Measurements from ENCODE around the gene FAM110A.
A peak's percentile ranks its signal among the peaks of the same experiment; 100 is the strongest.

Gene FAM110A

GRCh38 chr20:843912-844311 is 10.4 kb downstream of the FAM110A start:
- H3K4me3 ChIP-seq (ENCODE audit: low read length, poor library complexity, severe bottlenecking) = peak overlapping the region; percentile 73
- H2AFZ ChIP-seq (ENCODE audit: low read length) = no peak overlapping the region
- H3K27me3 ChIP-seq (ENCODE audit: insufficient read depth, low read length, poor library complexity, severe bottlenecking) = no peaks in the 10 kb centered on the region
- H3K36me3 ChIP-seq (ENCODE audit: insufficient read depth, low read length) = no peaks in the 10 kb centered on the region
- peaks cover 67% of the 10 kb centered on the region for H3K79me2 ChIP-seq (ENCODE audit: insufficient read depth, low read length)
- no peaks in the 10 kb centered on the region for H3F3A ChIP-seq (ENCODE audit: low read depth)
- H3K4me2 ChIP-seq (ENCODE audit: low read depth, low read length, poor library complexity, severe bottlenecking) = peak overlapping the region; percentile 91
- peaks cover 63% of the 10 kb centered on the region for H3K4me1 ChIP-seq (ENCODE audit: insufficient read depth, low read length, poor library complexity, severe bottlenecking)
- H3K9ac ChIP-seq (ENCODE audit: low read depth, low read length, poor library complexity, severe bottlenecking) = no peak overlapping the region
- H3K9me3 ChIP-seq (ENCODE audit: insufficient read depth, low read depth, low read length) = no peaks in the 10 kb centered on the region
- H4K20me1 ChIP-seq (ENCODE audit: insufficient read depth, low read length, poor library complexity, severe bottlenecking) = no peaks in the 10 kb centered on the region
- no peaks in the 10 kb centered on the region for H3K9me2 ChIP-seq (replicated peaks; ENCODE audit: low read depth, low read length)
- TF ChIP-seq CTCF (conservative IDR thresholded peaks at IDR 0.05; ENCODE audit: low read length) (no peak), EZH2phosphoT487 (IDR thresholded peaks at IDR 0.05; ENCODE audit: borderline replicate concordance) (no peak)

GRCh38 chr20:844473-845225 is 11.1 kb downstream of the FAM110A start:
- Histone ChIP-seq H3K9ac (ENCODE audit: low read depth, low read length, poor library complexity, severe bottlenecking) (peak overlapping the region; percentile 74), H3F3A (ENCODE audit: low read depth) (no peaks in the 10 kb centered on the region), H2AFZ (ENCODE audit: low read length) (peak overlapping the region; percentile 82), H3K9me3 (ENCODE audit: insufficient read depth, low read depth, low read length) (no peaks in the 10 kb centered on the region), H3K79me2 (ENCODE audit: insufficient read depth, low read length) (peaks cover 60% of the 10 kb centered on the region), H3K4me2 (ENCODE audit: low read depth, low read length, poor library complexity, severe bottlenecking) (peak overlapping the region; percentile 91), H3K4me3 (ENCODE audit: low read length, poor library complexity, severe bottlenecking) (peak overlapping the region; percentile 73), H4K20me1 (ENCODE audit: insufficient read depth, low read length, poor library complexity, severe bottlenecking) (no peaks in the 10 kb centered on the region), H3K36me3 (ENCODE audit: insufficient read depth, low read length) (no peaks in the 10 kb centered on the region), H3K9me2 (replicated peaks; ENCODE audit: low read depth, low read length) (no peaks in the 10 kb centered on the region), H3K27me3 (ENCODE audit: insufficient read depth, low read length, poor library complexity, severe bottlenecking) (no peaks in the 10 kb centered on the region), H3K4me1 (ENCODE audit: insufficient read depth, low read length, poor library complexity, severe bottlenecking) (peaks cover 56% of the 10 kb centered on the region)
- no peak for TF ChIP-seq CTCF (conservative IDR thresholded peaks at IDR 0.05; ENCODE audit: low read length)
- TF ChIP-seq EZH2phosphoT487 (IDR thresholded peaks at IDR 0.05; ENCODE audit: borderline replicate concordance) = no peak

- Histone ChIP-seq H3K36me3 (ENCODE audit: insufficient read depth, low read length) (no peaks in the 10 kb centered on the region), H3K79me2 (ENCODE audit: insufficient read depth, low read length) (peaks cover 56% of the 10 kb centered on the region), H3K9ac (ENCODE audit: low read depth, low read length, poor library complexity, severe bottlenecking) (peak overlapping the region; percentile 74), H3K9me2 (replicated peaks; ENCODE audit: low read depth, low read length) (no peaks in the 10 kb centered on the region), H3K4me1 (ENCODE audit: insufficient read depth, low read length, poor library complexity, severe bottlenecking) (peaks cover 54% of the 10 kb centered on the region), H3K9me3 (ENCODE audit: insufficient read depth, low read depth, low read length) (no peaks in the 10 kb centered on the region), H4K20me1 (ENCODE audit: insufficient read depth, low read length, poor library complexity, severe bottlenecking) (no peaks in the 10 kb centered on the region), H3K4me2 (ENCODE audit: low read depth, low read length, poor library complexity, severe bottlenecking) (peak overlapping the region; percentile 91), H3K27me3 (ENCODE audit: insufficient read depth, low read length, poor library complexity, severe bottlenecking) (no peaks in the 10 kb centered on the region), H3F3A (ENCODE audit: low read depth) (no peaks in the 10 kb centered on the region), H3K4me3 (ENCODE audit: low read length, poor library complexity, severe bottlenecking) (peak overlapping the region; percentile 73), H2AFZ (ENCODE audit: low read length) (no peak overlapping the region)
- TF ChIP-seq CTCF (conservative IDR thresholded peaks at IDR 0.05; ENCODE audit: low read length) (no peak), EZH2phosphoT487 (IDR thresholded peaks at IDR 0.05; ENCODE audit: borderline replicate concordance) (no peak)
Observed at GRCh38 chr20:845226-845868, 11.8 kb downstream of the FAM110A start.
